Effector memory CD4-positive, alpha-beta T cell (primary cell): ENCODE data around the gene CABLES2.

ENCODE experiments used
- DNase-seq, 3 donors: peaks; one replicate each; pipeline ENCODE4 v3.0.0-alpha.2; 2020
- H3K27ac ChIP-seq: 2 replicates; pipeline ENCODE4 v1.7.0; 2013; ENCODE audit warnings: mild to moderate bottlenecking, low read length, moderate library complexity; ENCODE audit not compliant: insufficient read depth, poor library complexity, severe bottlenecking
- H3K27me3 ChIP-seq: replicated peaks from 2 replicates; pipeline ENCODE4 v1.7.0; 2013; ENCODE audit warnings: mild to moderate bottlenecking, low read length; ENCODE audit not compliant: insufficient read depth, control insufficient read depth, poor library complexity, severe bottlenecking
- H3K36me3 ChIP-seq: 2 replicates; pipeline ENCODE4 v1.7.0; 2013; ENCODE audit warnings: mild to moderate bottlenecking, low read length, moderate library complexity; ENCODE audit not compliant: control insufficient read depth, insufficient read depth
- H3K4me1 ChIP-seq: 2 replicates; pipeline ENCODE4 v1.7.0; 2013; ENCODE audit warnings: low read length, mild to moderate bottlenecking; ENCODE audit not compliant: control insufficient read depth, insufficient read depth, poor library complexity, severe bottlenecking
- H3K4me3 ChIP-seq: 2 replicates; pipeline ENCODE4 v1.7.0; 2013; ENCODE audit warnings: low read length, low read depth, mild to moderate bottlenecking; ENCODE audit not compliant: insufficient read depth, poor library complexity, severe bottlenecking
- H3K9me3 ChIP-seq: 2 replicates; pipeline ENCODE4 v1.7.0; 2013; ENCODE audit warnings: mild to moderate bottlenecking, low read length, moderate library complexity; ENCODE audit not compliant: control insufficient read depth

CABLES2 gene

DNA sequence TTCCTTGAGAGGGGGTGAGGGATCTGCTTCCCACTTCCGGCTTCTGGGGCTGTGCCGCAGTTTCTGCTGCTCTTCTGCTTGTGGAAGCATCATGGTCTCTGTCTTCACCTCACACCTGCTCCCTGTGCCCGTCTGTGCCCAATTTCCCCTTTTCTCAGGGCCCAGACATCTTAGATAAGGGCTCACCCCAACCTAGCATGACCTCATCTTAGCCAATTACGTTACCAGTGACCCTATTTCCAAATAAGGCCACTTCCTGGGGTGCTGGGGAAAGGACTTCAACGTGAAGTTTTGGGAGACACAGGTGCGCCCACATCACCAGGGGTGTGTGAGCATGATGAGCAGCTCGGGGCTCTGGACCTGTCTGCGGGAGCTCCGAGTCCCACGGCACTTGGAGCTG lies 41.0 kb upstream of the CABLES2 start:
- Histone ChIP-seq H3K27me3 (no peaks in the 10 kb centered on the region), H3K36me3 (no peaks in the 10 kb centered on the region), H3K4me1 (no peaks in the 10 kb centered on the region), H3K9me3 (no peaks in the 10 kb centered on the region), H3K27ac (no peak overlapping the region), H3K4me3 (no peak overlapping the region)
- DNase-seq = no peak

GRCh38 chr20:62446888-62447869 lies 40.1 kb upstream of the CABLES2 start:
- no peaks in the 10 kb centered on the region for H3K4me1 ChIP-seq
- H3K9me3 ChIP-seq = no peaks in the 10 kb centered on the region
- no peak overlapping the region for H3K4me3 ChIP-seq
- DNase-seq = no peak
- no peaks in the 10 kb centered on the region for H3K36me3 ChIP-seq
- H3K27me3 ChIP-seq = no peaks in the 10 kb centered on the region
- H3K27ac ChIP-seq = no peak overlapping the region

DNA sequence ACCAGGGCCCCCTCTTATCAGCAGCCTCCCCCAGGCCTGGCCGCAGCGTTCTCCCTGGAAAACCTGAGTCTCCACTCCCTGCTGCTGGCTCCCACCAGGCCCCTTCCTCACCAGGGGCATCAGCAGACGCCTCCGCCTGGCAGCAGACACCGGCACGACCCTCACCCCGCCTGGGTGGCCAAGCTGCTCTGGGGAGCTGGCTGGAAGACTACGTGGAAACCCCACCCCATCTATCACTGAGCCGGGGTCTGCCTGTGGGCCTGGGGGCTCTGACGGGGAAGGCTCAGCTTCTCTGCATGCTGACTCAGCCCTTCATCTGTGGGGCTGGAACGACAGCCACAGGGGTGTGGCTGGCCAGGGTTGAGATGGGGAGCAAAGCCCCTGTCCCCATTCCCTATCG lies 39.4 kb upstream of the CABLES2 start:
- Histone ChIP-seq H3K27me3 (no peaks in the 10 kb centered on the region), H3K36me3 (no peaks in the 10 kb centered on the region), H3K4me1 (no peaks in the 10 kb centered on the region), H3K4me3 (no peak overlapping the region), H3K27ac (no peak overlapping the region), H3K9me3 (no peaks in the 10 kb centered on the region)
- no peak for DNase-seq

- no peaks in the 10 kb centered on the region for H3K27me3 ChIP-seq
Observed at GRCh38 chr20:62445553-62446340, 38.7 kb upstream of the CABLES2 start.

GRCh38 chr20:62444286-62444685 lies 37.2 kb upstream of the CABLES2 start:
- Histone ChIP-seq H3K4me1 (no peaks in the 10 kb centered on the region), H3K4me3 (no peak overlapping the region), H3K9me3 (no peaks in the 10 kb centered on the region), H3K27ac (no peak overlapping the region), H3K27me3 (no peaks in the 10 kb centered on the region), H3K36me3 (no peaks in the 10 kb centered on the region)
- DNase-seq = no peak

More at GRCh38 chr20:62445553-62446340, 38.7 kb upstream of the CABLES2 start:
- Histone ChIP-seq H3K9me3 (no peaks in the 10 kb centered on the region), H3K36me3 (no peaks in the 10 kb centered on the region), H3K4me3 (no peak overlapping the region), H3K27ac (no peak overlapping the region), H3K4me1 (no peaks in the 10 kb centered on the region)
- no peak for DNase-seq

DNA sequence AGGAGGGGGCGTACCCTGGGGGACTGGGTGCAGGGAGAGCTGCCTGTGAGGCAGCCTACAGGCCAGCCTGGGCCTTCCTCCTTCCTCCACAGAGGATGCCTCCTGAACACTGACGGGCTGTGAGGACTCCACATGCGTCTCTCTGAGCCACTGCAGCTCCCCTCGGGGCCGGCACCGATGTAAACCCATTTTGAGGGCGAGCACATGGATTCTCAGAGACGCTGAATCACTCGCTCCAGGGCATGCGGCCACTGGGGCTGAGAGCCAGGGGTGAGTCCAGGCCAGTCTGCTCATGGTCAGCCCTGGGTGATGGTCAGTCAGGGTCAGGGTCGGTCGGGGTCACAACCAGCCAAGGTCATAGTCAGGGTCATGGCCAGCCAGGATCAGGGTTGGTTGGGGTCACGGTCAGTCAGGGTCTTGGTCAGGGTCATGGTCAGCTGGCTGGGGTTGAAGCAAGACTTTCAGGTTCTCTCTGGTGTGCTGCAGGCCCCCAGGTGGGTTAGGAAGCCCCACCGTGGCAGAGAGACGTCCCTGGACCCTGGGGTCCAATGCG lies 35.0 kb upstream of the CABLES2 start:
- DNase-seq = no peak
- Histone ChIP-seq H3K4me1 (no peaks in the 10 kb centered on the region), H3K27me3 (no peaks in the 10 kb centered on the region), H3K27ac (no peak overlapping the region), H3K9me3 (no peaks in the 10 kb centered on the region), H3K36me3 (no peaks in the 10 kb centered on the region), H3K4me3 (no peak overlapping the region)

DNA sequence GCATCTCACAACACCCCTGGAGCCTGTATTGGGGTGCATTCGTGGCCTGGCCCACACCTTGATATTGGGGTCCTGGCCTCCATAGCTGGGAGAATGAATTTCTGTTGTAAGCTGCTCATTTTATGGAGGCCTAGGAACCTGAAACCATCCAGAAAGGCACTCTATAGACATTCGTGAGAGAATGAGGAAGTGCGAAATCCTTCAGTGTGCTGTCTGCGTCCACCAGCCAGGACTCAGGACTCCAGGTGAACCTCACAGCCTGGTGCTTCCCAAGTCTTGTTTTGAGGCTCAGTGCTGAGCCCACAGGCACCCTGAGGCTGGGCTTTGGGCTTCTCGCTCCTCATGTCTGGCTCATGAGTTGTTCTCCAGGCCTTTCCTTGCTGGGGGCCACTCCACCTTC lies 32.1 kb upstream of the CABLES2 start:
- no peaks in the 10 kb centered on the region for H3K27me3 ChIP-seq
- H3K4me3 ChIP-seq = no peak overlapping the region
- no peak for DNase-seq
- no peaks in the 10 kb centered on the region for H3K4me1 ChIP-seq
- H3K36me3 ChIP-seq = no peaks in the 10 kb centered on the region
- H3K9me3 ChIP-seq = no peaks in the 10 kb centered on the region
- no peak overlapping the region for H3K27ac ChIP-seq

GRCh38 chr20:62437927-62438326 lies 30.8 kb upstream of the CABLES2 start:
- no peaks in the 10 kb centered on the region for H3K27me3 ChIP-seq
- no peaks in the 10 kb centered on the region for H3K36me3 ChIP-seq
- no peak overlapping the region for H3K4me3 ChIP-seq
- no peaks in the 10 kb centered on the region for H3K4me1 ChIP-seq
- no peak overlapping the region for H3K27ac ChIP-seq
- DNase-seq = no peak
- no peaks in the 10 kb centered on the region for H3K9me3 ChIP-seq

GRCh38 chr20:62437496-62437895 lies 30.4 kb upstream of the CABLES2 start:
- H3K36me3 ChIP-seq = no peaks in the 10 kb centered on the region
- H3K9me3 ChIP-seq = no peaks in the 10 kb centered on the region
- no peaks in the 10 kb centered on the region for H3K27me3 ChIP-seq
- H3K27ac ChIP-seq = no peak overlapping the region
- DNase-seq = no peak
- no peak overlapping the region for H3K4me3 ChIP-seq
- H3K4me1 ChIP-seq = no peaks in the 10 kb centered on the region

DNA sequence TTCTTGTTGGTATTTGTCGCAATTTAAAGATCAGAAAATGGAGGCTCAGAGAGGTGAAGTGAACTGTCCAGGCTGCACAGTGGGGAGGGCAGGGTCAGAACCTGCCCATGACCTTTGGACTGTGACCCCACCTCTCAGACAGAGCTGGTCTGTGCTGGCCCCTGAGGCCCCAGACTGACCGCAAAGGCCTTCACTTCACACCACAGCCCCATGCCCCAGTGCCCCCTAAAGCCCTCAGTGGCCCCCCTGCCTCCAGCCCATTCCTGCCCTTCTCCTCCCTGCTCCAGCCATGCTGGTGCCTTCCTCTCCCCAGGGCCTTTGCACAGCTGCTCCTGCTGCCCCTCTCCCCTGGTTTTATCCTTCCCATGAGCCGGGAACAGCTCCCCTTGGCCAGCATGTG lies 29.6 kb upstream of the CABLES2 start:
- no peak for DNase-seq
- Histone ChIP-seq H3K27me3 (no peaks in the 10 kb centered on the region), H3K4me1 (no peaks in the 10 kb centered on the region), H3K36me3 (no peaks in the 10 kb centered on the region), H3K27ac (no peak overlapping the region), H3K4me3 (no peak overlapping the region), H3K9me3 (no peaks in the 10 kb centered on the region)
